T-helper 2 cell treated with Interferon-gamma antibody and Interleukin-4, amounts not matched to agents 5 μg/mL and 100 μg/mL, for 36 hours (primary cell): ENCODE measurements around the gene VEPH1.

Experiments used
- DNase-seq: peaks from one replicate; pipeline ENCODE4 v3.0.0; 2021; ENCODE audit warnings: low spot score
- H3K27ac Mint-ChIP-seq: one replicate; pipeline ENCODE4 v1.8.0; 2021; ENCODE audit warnings: mild to moderate bottlenecking, mixed read lengths
- H3K27me3 Mint-ChIP-seq: one replicate; pipeline ENCODE4 v1.8.0; 2021; ENCODE audit warnings: low read depth, mixed read lengths
- H3K36me3 Mint-ChIP-seq: one replicate; pipeline ENCODE4 v1.8.0; 2021; ENCODE audit warnings: low read depth, mixed read lengths
- H3K4me1 Mint-ChIP-seq: one replicate; pipeline ENCODE4 v1.8.0; 2021; ENCODE audit warnings: low read depth, mixed read lengths
- H3K4me3 Mint-ChIP-seq: one replicate; pipeline ENCODE4 v1.8.0; 2022; ENCODE audit warnings: mild to moderate bottlenecking, moderate library complexity, mixed read lengths
- H3K9me3 Mint-ChIP-seq: one replicate; pipeline ENCODE4 v1.8.0; 2021; ENCODE audit warnings: mixed read lengths

The VEPH1 gene

GRCh38 chr3:157313186-157313585 lies 190.0 kb downstream of the VEPH1 start:
- Mint-ChIP-seq H3K4me1 (no peaks in the 10 kb centered on the region), H3K27me3 (no peaks in the 10 kb centered on the region), H3K27ac (no peak overlapping the region), H3K9me3 (no peaks in the 10 kb centered on the region), H3K4me3 (no peak overlapping the region), H3K36me3 (no peaks in the 10 kb centered on the region)
- DNase-seq, result no peak

GRCh38 chr3:157312376-157312745 lies 190.9 kb downstream of the VEPH1 start:
- Mint-ChIP-seq H3K4me1 (no peaks in the 10 kb centered on the region), H3K4me3 (no peak overlapping the region), H3K27ac (no peak overlapping the region), H3K9me3 (no peaks in the 10 kb centered on the region), H3K36me3 (no peaks in the 10 kb centered on the region), H3K27me3 (no peaks in the 10 kb centered on the region)
- DNase-seq, result no peak

- Mint-ChIP-seq H3K9me3 (no peaks in the 10 kb centered on the region), H3K36me3 (no peaks in the 10 kb centered on the region), H3K4me3 (no peak overlapping the region), H3K4me1 (no peaks in the 10 kb centered on the region), H3K27me3 (no peaks in the 10 kb centered on the region), H3K27ac (no peak overlapping the region)
- no peak for DNase-seq
These were observed 191.4 kb downstream of the VEPH1 start for GRCh38 chr3:157311633-157312375.

GRCh38 chr3:157310329-157311052 lies 192.7 kb downstream of the VEPH1 start:
- no peaks in the 10 kb centered on the region for H3K9me3 Mint-ChIP-seq

GRCh38 chr3:157306502-157306901 lies 196.7 kb downstream of the VEPH1 start:
- H3K27ac Mint-ChIP-seq, result no peak overlapping the region
- no peaks in the 10 kb centered on the region for H3K36me3 Mint-ChIP-seq
- H3K9me3 Mint-ChIP-seq, result no peaks in the 10 kb centered on the region
- no peaks in the 10 kb centered on the region for H3K27me3 Mint-ChIP-seq
- DNase-seq, result no peak
- H3K4me1 Mint-ChIP-seq, result no peaks in the 10 kb centered on the region
- no peak overlapping the region for H3K4me3 Mint-ChIP-seq

More at GRCh38 chr3:157310329-157311052, 192.7 kb downstream of the VEPH1 start:
- Mint-ChIP-seq H3K27ac (no peak overlapping the region), H3K36me3 (no peaks in the 10 kb centered on the region), H3K4me3 (no peak overlapping the region), H3K4me1 (no peaks in the 10 kb centered on the region), H3K27me3 (no peaks in the 10 kb centered on the region)
- DNase-seq, result no peak

- H3K4me3 Mint-ChIP-seq, result no peak overlapping the region
- H3K4me1 Mint-ChIP-seq, result no peaks in the 10 kb centered on the region
- H3K27ac Mint-ChIP-seq, result no peak overlapping the region
- DNase-seq, result no peak
- H3K36me3 Mint-ChIP-seq, result no peaks in the 10 kb centered on the region
- no peaks in the 10 kb centered on the region for H3K27me3 Mint-ChIP-seq
- no peaks in the 10 kb centered on the region for H3K9me3 Mint-ChIP-seq
These were observed 197.8 kb downstream of the VEPH1 start for GRCh38 chr3:157305392-157305791.

- Mint-ChIP-seq H3K4me3 (no peak overlapping the region), H3K9me3 (no peaks in the 10 kb centered on the region), H3K4me1 (no peaks in the 10 kb centered on the region), H3K27me3 (peaks cover 5% of the 10 kb centered on the region), H3K27ac (no peak overlapping the region), H3K36me3 (no peaks in the 10 kb centered on the region)
- DNase-seq, result no peak
These were observed 201.5 kb downstream of the VEPH1 start for GRCh38 chr3:157301755-157302154.

- no peaks in the 10 kb centered on the region for H3K4me1 Mint-ChIP-seq
- H3K36me3 Mint-ChIP-seq, result no peaks in the 10 kb centered on the region
- H3K4me3 Mint-ChIP-seq, result no peak overlapping the region
- H3K27me3 Mint-ChIP-seq, result peaks cover 5% of the 10 kb centered on the region
- no peak for DNase-seq
- H3K9me3 Mint-ChIP-seq, result no peaks in the 10 kb centered on the region
- no peak overlapping the region for H3K27ac Mint-ChIP-seq
These were observed 202.1 kb downstream of the VEPH1 start for GRCh38 chr3:157300981-157301663.

GRCh38 chr3:157300094-157300493 lies 203.1 kb downstream of the VEPH1 start:
- Mint-ChIP-seq H3K36me3 (no peaks in the 10 kb centered on the region), H3K9me3 (no peaks in the 10 kb centered on the region)

GRCh38 chr3:157297328-157297915 lies 205.8 kb downstream of the VEPH1 start:
- no peak overlapping the region for H3K4me3 Mint-ChIP-seq
- DNase-seq, result no peak
- no peak overlapping the region for H3K27ac Mint-ChIP-seq
- H3K27me3 Mint-ChIP-seq, result peaks cover 10% of the 10 kb centered on the region
- no peaks in the 10 kb centered on the region for H3K9me3 Mint-ChIP-seq
- no peaks in the 10 kb centered on the region for H3K4me1 Mint-ChIP-seq
- H3K36me3 Mint-ChIP-seq, result no peaks in the 10 kb centered on the region

More at GRCh38 chr3:157300094-157300493, 203.1 kb downstream of the VEPH1 start:
- DNase-seq, result no peak
- Mint-ChIP-seq H3K27ac (no peak overlapping the region), H3K4me3 (no peak overlapping the region), H3K27me3 (peaks cover 8% of the 10 kb centered on the region), H3K4me1 (no peaks in the 10 kb centered on the region)

- no peak for DNase-seq
- Mint-ChIP-seq H3K27ac (no peak overlapping the region), H3K4me3 (no peak overlapping the region), H3K36me3 (no peaks in the 10 kb centered on the region), H3K27me3 (peaks cover 10% of the 10 kb centered on the region), H3K9me3 (no peaks in the 10 kb centered on the region), H3K4me1 (no peaks in the 10 kb centered on the region)
These were observed 208.3 kb downstream of the VEPH1 start for GRCh38 chr3:157294953-157295352.

GRCh38 chr3:157294491-157294890 lies 208.7 kb downstream of the VEPH1 start:
- H3K36me3 Mint-ChIP-seq, result no peaks in the 10 kb centered on the region
- no peak for DNase-seq
- H3K4me1 Mint-ChIP-seq, result no peaks in the 10 kb centered on the region
- H3K4me3 Mint-ChIP-seq, result no peak overlapping the region
- H3K9me3 Mint-ChIP-seq, result no peaks in the 10 kb centered on the region
- no peak overlapping the region for H3K27ac Mint-ChIP-seq
- peaks cover 10% of the 10 kb centered on the region for H3K27me3 Mint-ChIP-seq

GRCh38 chr3:157290766-157291165 lies 212.4 kb downstream of the VEPH1 start:
- no peak for DNase-seq
- peaks cover 2% of the 10 kb centered on the region for H3K27me3 Mint-ChIP-seq

GRCh38 chr3:157285966-157286365 lies 217.2 kb downstream of the VEPH1 start:
- Mint-ChIP-seq H3K27me3 (peaks cover 3% of the 10 kb centered on the region), H3K27ac (no peak overlapping the region), H3K4me1 (no peaks in the 10 kb centered on the region), H3K36me3 (no peaks in the 10 kb centered on the region), H3K4me3 (no peak overlapping the region), H3K9me3 (no peaks in the 10 kb centered on the region)
- DNase-seq, result no peak

More at GRCh38 chr3:157290766-157291165, 212.4 kb downstream of the VEPH1 start:
- Mint-ChIP-seq H3K27ac (no peak overlapping the region), H3K36me3 (no peaks in the 10 kb centered on the region), H3K4me1 (no peaks in the 10 kb centered on the region), H3K9me3 (no peaks in the 10 kb centered on the region), H3K4me3 (no peak overlapping the region)
